Loucy (cell line): ENCODE measurements around the gene TRAP1.

Experiments
- H2AFZ ChIP-seq: fragments of 200-600 bp; sonication (generic); 2 replicates; pipeline ENCODE4 v1.6.0; 2016; ENCODE audit warnings: antibody characterized with exemption, mild to moderate bottlenecking, low read length, moderate library complexity
- H3F3A ChIP-seq: fragments of 200-600 bp; 2 replicates; pipeline ENCODE4 v1.6.0; 2016; ENCODE audit warnings: antibody characterized with exemption, low read depth, mild to moderate bottlenecking
- H3K27me3 ChIP-seq: fragments of 200-600 bp; sonication (generic); 2 replicates; pipeline ENCODE4 v1.6.1; 2014; ENCODE audit warnings: low read length, mild to moderate bottlenecking; ENCODE audit not compliant: insufficient read depth, poor library complexity, severe bottlenecking
- H3K36me3 ChIP-seq: fragments of 200-600 bp; sonication (generic); 2 replicates; pipeline ENCODE4 v1.6.1; 2016; ENCODE audit warnings: low read length; ENCODE audit not compliant: insufficient read depth
- H3K4me1 ChIP-seq: fragments of 200-600 bp; sonication (generic); 2 replicates; pipeline ENCODE4 v1.5.1; 2014; ENCODE audit warnings: low read length, mild to moderate bottlenecking; ENCODE audit not compliant: insufficient read depth, poor library complexity, severe bottlenecking
- H3K4me2 ChIP-seq: fragments of 200-600 bp; sonication (generic); 2 replicates; pipeline ENCODE4 v1.6.0; 2014; ENCODE audit warnings: antibody characterized with exemption, low read length, low read depth, mild to moderate bottlenecking; ENCODE audit not compliant: poor library complexity, severe bottlenecking
- H3K4me3 ChIP-seq: fragments of 200-600 bp; sonication (generic); 2 replicates; pipeline ENCODE4 v1.5.1; 2014; ENCODE audit warnings: low read length, mild to moderate bottlenecking, mixed read lengths; ENCODE audit not compliant: poor library complexity, severe bottlenecking
- H3K79me2 ChIP-seq: fragments of 200-600 bp; sonication (generic); 2 replicates; pipeline ENCODE4 v1.6.1; 2014; ENCODE audit warnings: low read length; ENCODE audit not compliant: insufficient read depth
- H3K9ac ChIP-seq: fragments of 200-600 bp; sonication (generic); 2 replicates; pipeline ENCODE4 v1.6.0; 2014; ENCODE audit warnings: mild to moderate bottlenecking, low read depth, low read length, moderate library complexity; ENCODE audit not compliant: poor library complexity, severe bottlenecking
- H3K9me2 ChIP-seq: fragments of 200-600 bp; sonication (generic); replicated peaks from 2 replicates; pipeline ENCODE4 v1.6.1; 2016; ENCODE audit warnings: low read depth, low read length, mixed read lengths
- H3K9me3 ChIP-seq: fragments of 200-600 bp; sonication (generic); 2 replicates; pipeline ENCODE4 v1.6.1; 2014; ENCODE audit warnings: mild to moderate bottlenecking, antibody characterized with exemption, low read length, low read depth; ENCODE audit not compliant: insufficient read depth
- H4K20me1 ChIP-seq: fragments of 200-600 bp; sonication (generic); 2 replicates; pipeline ENCODE4 v1.6.0; 2014; ENCODE audit warnings: antibody characterized with exemption, low read length, mild to moderate bottlenecking; ENCODE audit not compliant: insufficient read depth, poor library complexity, severe bottlenecking
- EZH2phosphoT487 ChIP-seq: fragments of 200-600 bp; IDR thresholded peaks from 2 replicates; pipeline ENCODE4 v1.6.1; 2018; ENCODE audit warnings: antibody characterized with exemption, mild to moderate bottlenecking, moderate library complexity, borderline replicate concordance
- TF ChIP-seq, protein P1 (sequence below): fragments of 200-600 bp; sonication (generic); conservative IDR thresholded peaks from 2 replicates; pipeline ENCODE4 v1.5.1; 2014; ENCODE audit warnings: mild to moderate bottlenecking, antibody characterized with exemption, low read length

TRAP1 gene

DNA sequence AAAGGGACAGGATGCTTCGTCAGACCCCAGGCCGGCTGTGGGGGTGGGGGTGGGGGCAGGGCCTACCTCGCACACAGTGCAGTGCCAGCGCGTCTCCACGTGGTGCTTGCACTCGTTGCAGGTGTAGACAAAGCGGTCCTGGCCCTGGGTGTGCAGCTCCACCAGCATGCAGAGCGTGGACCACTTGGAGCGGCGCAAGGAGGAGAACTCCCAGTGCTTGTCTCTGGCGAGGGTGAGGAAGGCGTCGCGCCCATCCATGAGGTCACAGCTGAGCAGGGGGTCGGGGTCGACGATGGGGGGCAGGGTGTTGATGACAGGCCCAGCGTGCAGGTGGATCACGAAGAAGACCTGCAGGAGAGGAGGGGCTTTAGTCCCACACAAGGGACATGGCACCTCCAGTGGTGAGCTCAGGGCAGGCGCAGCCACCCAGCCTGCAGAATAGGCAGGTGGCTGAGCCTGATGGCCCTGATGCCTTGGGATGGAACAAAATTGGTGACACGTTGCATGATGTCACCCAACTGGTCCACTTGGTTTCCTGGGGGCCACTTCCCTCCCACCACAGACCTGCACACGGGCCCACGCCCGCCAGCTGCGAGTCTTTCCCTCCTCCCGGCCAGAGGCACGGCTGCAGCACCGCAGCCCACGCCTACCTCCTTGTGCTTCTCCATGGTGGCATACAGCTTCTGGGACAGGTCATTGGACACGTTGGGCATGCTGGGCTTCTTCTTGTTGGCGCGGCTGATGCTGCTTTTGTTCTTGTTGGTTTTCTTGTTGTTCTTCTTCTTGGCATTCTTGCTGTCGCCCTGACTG, 14.0 kb upstream of the TRAP1 start:
- no peaks in the 10 kb centered on the region for H4K20me1 ChIP-seq
- no peaks in the 10 kb centered on the region for H3K9me2 ChIP-seq
- H2AFZ ChIP-seq, result no peak overlapping the region
- H3K4me3 ChIP-seq, result no peak overlapping the region
- H3K9ac ChIP-seq, result no peak overlapping the region
- no peaks in the 10 kb centered on the region for H3K79me2 ChIP-seq
- no peaks in the 10 kb centered on the region for H3K9me3 ChIP-seq
- TF ChIP-seq EZH2phosphoT487, result no peak
- TF ChIP-seq, protein P1, sequence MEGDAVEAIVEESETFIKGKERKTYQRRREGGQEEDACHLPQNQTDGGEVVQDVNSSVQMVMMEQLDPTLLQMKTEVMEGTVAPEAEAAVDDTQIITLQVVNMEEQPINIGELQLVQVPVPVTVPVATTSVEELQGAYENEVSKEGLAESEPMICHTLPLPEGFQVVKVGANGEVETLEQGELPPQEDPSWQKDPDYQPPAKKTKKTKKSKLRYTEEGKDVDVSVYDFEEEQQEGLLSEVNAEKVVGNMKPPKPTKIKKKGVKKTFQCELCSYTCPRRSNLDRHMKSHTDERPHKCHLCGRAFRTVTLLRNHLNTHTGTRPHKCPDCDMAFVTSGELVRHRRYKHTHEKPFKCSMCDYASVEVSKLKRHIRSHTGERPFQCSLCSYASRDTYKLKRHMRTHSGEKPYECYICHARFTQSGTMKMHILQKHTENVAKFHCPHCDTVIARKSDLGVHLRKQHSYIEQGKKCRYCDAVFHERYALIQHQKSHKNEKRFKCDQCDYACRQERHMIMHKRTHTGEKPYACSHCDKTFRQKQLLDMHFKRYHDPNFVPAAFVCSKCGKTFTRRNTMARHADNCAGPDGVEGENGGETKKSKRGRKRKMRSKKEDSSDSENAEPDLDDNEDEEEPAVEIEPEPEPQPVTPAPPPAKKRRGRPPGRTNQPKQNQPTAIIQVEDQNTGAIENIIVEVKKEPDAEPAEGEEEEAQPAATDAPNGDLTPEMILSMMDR, result no peak
- no peaks in the 10 kb centered on the region for H3K27me3 ChIP-seq
- no peak overlapping the region for H3K4me2 ChIP-seq
- H3F3A ChIP-seq, result no peaks in the 10 kb centered on the region
- no peaks in the 10 kb centered on the region for H3K4me1 ChIP-seq
- peaks cover 39% of the 10 kb centered on the region; the same call in 1 of the 2 replicates for H3K36me3 ChIP-seq

GRCh38 chr16:3730161-3731125, 13.1 kb upstream of the TRAP1 start:
- no peaks in the 10 kb centered on the region for H3K27me3 ChIP-seq
- no peaks in the 10 kb centered on the region for H3K9me3 ChIP-seq
- no peak overlapping the region for H2AFZ ChIP-seq
- peaks cover 35% of the 10 kb centered on the region; the same call in 1 of the 2 replicates for H3K36me3 ChIP-seq
- H3K4me1 ChIP-seq, result no peaks in the 10 kb centered on the region
- H3F3A ChIP-seq, result no peaks in the 10 kb centered on the region
- no peak overlapping the region for H3K4me2 ChIP-seq
- H4K20me1 ChIP-seq, result no peaks in the 10 kb centered on the region
- no peak overlapping the region for H3K4me3 ChIP-seq
- H3K9me2 ChIP-seq, result no peaks in the 10 kb centered on the region
- no peak overlapping the region for H3K9ac ChIP-seq
- H3K79me2 ChIP-seq, result no peaks in the 10 kb centered on the region
- TF ChIP-seq, protein P1, result no peak
- TF ChIP-seq EZH2phosphoT487, result no peak

DNA sequence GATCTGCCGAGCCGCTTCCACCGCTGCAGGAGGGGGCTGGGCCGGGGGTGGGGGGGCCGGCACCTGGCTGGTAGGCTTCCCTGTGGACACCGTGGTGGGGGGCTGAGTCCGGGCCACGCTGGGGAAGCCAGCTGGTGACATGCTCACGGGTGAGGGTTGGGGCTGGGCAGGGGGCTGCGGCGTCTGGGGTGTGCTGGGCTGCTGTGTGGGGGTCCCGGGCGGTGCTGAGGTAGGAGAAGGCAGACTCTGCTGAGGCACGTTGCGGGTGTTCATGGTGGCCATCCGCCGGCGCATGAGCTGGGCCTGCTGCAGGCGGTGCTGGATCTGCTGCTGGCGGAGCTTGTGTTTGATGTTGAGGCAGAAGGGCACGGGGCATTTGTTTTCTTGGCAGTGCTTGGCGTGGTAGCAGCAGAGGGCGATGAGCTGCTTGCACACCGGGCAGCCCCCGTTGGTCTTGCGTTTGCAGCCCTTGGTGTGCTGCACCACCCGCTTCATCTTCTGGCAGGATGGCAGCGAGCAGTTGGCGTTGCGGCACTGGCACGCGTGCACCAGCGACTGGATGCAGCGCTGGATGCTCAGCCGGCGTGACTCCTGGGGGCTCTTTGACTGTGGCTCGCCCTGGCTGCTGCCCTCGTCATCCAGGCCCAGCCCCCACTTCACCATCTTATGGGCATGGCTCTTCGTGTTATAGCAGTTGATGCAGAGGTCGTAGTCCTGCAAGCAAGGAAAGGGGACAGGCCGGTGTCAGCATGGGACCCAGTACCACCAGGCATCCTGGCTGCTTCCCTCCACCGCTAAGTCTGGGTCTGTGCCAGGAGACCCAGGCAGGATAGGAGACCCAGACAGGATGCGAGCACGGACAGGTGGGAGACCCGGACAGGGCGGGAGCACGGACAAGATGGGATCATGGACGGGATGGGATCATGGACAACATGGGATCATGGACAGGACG, 12.1 kb upstream of the TRAP1 start:
- peaks cover 28% of the 10 kb centered on the region; the same call in 1 of the 2 replicates for H3K36me3 ChIP-seq
- H2AFZ ChIP-seq, result no peak overlapping the region
- H3K79me2 ChIP-seq, result no peaks in the 10 kb centered on the region
- H3K27me3 ChIP-seq, result no peaks in the 10 kb centered on the region
- no peaks in the 10 kb centered on the region for H3K9me3 ChIP-seq
- no peaks in the 10 kb centered on the region for H3F3A ChIP-seq
- H3K9me2 ChIP-seq, result no peaks in the 10 kb centered on the region
- H3K4me3 ChIP-seq, result no peak overlapping the region
- H4K20me1 ChIP-seq, result no peaks in the 10 kb centered on the region
- H3K9ac ChIP-seq, result no peak overlapping the region
- H3K4me1 ChIP-seq, result no peaks in the 10 kb centered on the region
- no peak overlapping the region for H3K4me2 ChIP-seq
- no peak for TF ChIP-seq EZH2phosphoT487
- TF ChIP-seq, protein P1, result no peak
